HFF-Myc (cell line): ENCODE results near the gene SMCR8.
"Not testable (repeated sequence)": the region's sequence is repeated elsewhere in the genome, so short reads cannot be mapped to it uniquely, and the experiment has no call there.

Source experiments
- DNase-seq: peaks from one replicate; pipeline ENCODE4 v3.0.0-alpha.2; 2011; ENCODE audit warnings: low read depth; ENCODE audit errors: extremely low read depth
- H3K4me3 ChIP-seq: replicated peaks from 2 replicates; pipeline ENCODE4 v1.5.1; 2011; ENCODE audit warnings: low read depth, mild to moderate bottlenecking, control low read depth, low read length
- TF ChIP-seq, protein P1 (sequence below): IDR thresholded peaks from 2 replicates; pipeline ENCODE4 v1.5.1; 2012; ENCODE audit warnings: mild to moderate bottlenecking, low read depth, low read length, control low read depth; ENCODE audit errors: missing control alignments

Gene SMCR8

DNA sequence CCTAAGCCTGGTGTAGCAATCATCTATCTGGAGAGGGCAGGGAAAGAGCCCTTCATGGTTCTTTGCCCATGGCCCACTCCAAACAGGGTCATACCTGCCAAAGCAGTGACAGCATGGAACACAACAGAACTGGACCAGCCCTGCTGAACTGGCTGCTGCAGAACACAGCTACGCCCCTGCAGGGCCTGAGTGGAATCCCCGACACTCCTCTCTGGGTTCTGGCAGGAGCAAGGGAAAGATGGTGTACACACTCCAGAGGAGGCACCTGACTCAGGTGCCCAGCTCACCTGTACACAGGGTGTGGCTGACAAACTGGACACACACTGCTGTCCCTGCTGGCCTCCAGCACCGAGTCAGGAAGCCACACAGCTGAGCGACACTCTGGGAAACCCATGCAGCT is 34.8 kb upstream of the SMCR8 start:
- DNase-seq, result no peak
- H3K4me3 ChIP-seq, result no peak overlapping the region
- TF ChIP-seq, protein P1, sequence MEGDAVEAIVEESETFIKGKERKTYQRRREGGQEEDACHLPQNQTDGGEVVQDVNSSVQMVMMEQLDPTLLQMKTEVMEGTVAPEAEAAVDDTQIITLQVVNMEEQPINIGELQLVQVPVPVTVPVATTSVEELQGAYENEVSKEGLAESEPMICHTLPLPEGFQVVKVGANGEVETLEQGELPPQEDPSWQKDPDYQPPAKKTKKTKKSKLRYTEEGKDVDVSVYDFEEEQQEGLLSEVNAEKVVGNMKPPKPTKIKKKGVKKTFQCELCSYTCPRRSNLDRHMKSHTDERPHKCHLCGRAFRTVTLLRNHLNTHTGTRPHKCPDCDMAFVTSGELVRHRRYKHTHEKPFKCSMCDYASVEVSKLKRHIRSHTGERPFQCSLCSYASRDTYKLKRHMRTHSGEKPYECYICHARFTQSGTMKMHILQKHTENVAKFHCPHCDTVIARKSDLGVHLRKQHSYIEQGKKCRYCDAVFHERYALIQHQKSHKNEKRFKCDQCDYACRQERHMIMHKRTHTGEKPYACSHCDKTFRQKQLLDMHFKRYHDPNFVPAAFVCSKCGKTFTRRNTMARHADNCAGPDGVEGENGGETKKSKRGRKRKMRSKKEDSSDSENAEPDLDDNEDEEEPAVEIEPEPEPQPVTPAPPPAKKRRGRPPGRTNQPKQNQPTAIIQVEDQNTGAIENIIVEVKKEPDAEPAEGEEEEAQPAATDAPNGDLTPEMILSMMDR, result no peak

GRCh38 chr17:18280766-18281371 is 34.2 kb upstream of the SMCR8 start:
- H3K4me3 ChIP-seq, result no peak overlapping the region
- no peak for DNase-seq
- TF ChIP-seq, protein P1, result no peak

DNA sequence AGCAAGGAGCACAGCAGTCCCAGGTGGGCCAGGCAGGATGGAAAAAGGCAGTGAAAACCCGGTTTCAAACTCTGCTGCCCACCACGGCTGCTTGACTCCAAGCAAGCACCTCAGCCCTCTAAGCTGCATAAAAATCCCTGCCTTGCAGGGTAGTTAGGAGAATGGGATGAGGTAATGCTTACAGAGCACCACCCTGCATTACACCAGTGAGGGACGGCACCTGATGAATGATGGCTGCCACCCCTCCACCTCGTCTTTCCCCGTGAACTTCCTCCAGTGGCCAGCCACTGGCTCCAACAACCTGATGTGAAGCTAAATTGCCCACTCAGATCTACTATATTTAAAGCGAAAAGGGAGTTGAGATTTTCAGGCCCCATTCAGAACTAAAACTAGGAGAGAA is 33.3 kb upstream of the SMCR8 start:
- no peak overlapping the region for H3K4me3 ChIP-seq
- TF ChIP-seq, protein P1, result no peak
- DNase-seq, result no peak

DNA sequence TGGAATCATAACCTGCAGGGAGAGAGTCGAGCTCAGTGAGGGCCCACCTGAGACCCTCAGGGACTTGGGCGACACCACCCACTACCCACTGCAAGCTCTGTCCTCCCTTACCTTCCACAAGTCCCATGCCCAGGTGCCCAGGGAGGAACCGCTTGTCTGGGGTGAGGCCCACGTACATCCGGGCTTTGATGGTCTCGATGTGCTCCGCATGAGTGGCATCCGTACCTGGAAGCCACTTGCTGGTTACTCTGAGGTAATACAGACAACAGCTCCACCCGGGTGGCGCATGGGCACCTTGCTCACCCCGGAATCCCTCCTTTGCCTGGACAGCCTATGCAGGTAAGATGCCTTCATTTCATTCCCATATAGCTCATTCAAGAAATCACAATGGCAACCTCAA is 29.8 kb upstream of the SMCR8 start:
- TF ChIP-seq, protein P1, result no peak
- no peak overlapping the region for H3K4me3 ChIP-seq
- no peak for DNase-seq

GRCh38 chr17:18291718-18292540 is 23.2 kb upstream of the SMCR8 start:
- no peak overlapping the region for H3K4me3 ChIP-seq
- TF ChIP-seq, protein P1, result no peak
- DNase-seq, result no peak

GRCh38 chr17:18298061-18298460 is 17.0 kb upstream of the SMCR8 start:
- not testable (repeated sequence) for H3K4me3 ChIP-seq, DNase-seq

- DNase-seq, result no peak
- no peak overlapping the region for H3K4me3 ChIP-seq
- TF ChIP-seq, protein P1, result no peak
Measured at GRCh38 chr17:18300725-18301480, 14.2 kb upstream of the SMCR8 start.

DNA sequence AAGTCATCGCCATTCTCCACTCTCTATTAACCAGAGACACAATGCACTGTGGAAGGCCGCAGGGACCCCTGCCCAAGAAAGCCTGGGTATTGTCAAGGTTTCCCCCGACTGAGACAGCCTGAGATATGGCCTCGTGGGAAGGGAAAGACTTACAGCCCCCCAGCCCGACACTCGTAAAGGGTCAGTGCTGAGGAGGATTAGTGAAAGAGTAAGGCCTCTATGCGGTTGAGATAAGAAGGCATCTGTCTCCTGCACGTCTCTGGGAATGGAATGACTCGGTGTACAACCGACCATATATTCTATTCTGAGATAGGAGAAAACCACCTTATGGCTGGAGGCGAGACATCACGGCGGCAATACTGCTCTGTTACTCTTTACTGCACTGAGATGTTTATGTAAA is 11.9 kb upstream of the SMCR8 start:
- DNase-seq, H3K4me3 ChIP-seq: not testable (repeated sequence)
